HG03342 (cell line): Measurements from ENCODE around the gene ZNF532.
A peak's percentile ranks its signal among the peaks of the same experiment; 100 is the strongest.

ENCODE experiments used
- ATAC-seq: cut with Tn5 transposase; IDR thresholded peaks from one replicate; pipeline ENCODE4 v1.9.1; 2021; ENCODE audit warnings: mild to moderate bottlenecking, moderate library complexity; ENCODE audit not compliant: unreplicated experiment

ZNF532 gene

DNA sequence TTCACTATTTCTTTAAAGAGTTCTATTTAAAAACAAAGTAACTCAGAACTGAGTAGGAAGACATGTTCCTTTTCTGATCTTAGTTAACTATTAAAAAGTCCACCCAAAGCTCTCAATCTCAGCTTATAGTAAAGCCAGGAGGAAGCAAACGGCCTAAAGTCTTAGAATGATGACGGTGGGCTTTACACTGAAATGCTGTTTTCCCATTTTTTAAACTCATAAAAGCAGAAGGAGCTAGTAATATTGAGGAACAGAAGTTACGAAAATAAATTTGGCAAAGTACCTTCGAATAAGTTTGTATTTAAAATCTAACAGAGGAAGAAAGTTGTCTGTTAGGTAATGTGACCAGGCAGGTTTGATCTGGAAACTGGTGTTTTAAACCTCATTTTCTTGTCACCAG, 111.1 kb downstream of the ZNF532 start:
- no peak for ATAC-seq

DNA sequence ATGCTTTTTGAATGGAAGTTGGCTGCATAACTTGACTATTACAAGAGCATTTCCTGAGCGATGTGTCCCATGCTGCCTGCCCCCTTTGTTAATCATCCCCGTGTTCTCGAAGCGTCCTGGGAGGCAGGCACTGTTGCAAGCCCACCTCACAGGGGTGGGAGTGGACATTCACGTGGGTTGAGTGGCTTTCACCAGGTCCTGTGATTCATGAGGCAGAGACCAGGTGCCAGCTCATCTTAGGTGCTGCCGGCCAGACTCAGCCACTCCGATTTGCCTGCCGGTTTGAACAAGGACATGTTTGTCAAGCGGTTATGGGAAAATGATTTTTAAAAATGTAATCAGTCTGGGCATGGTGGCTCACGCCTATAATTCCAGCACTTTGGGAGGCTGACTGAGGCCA, 112.5 kb downstream of the ZNF532 start:
- ATAC-seq = no peak

GRCh38 chr18:58977801-58978200, 113.1 kb downstream of the ZNF532 start:
- no peak for ATAC-seq

DNA sequence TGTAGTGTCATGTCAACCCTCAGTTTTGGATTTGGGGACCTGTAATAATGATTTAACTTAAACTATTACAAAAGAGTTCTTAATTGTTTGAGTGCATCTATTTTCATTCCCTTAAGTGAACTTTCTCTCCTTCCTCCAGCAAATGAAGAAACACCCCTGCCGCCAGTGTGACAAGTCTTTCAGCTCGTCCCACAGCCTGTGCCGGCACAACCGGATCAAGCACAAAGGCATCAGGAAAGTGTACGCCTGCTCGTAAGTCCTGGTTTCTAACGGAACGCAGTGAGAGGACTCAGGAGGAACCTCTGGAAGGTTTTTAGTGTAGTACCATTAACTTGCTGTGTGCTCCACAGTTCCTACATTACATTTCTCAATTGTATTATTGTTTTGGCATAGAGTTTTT, 114.2 kb downstream of the ZNF532 start:
- ATAC-seq = no peak

GRCh38 chr18:58979615-58980014, 114.9 kb downstream of the ZNF532 start:
- ATAC-seq = no peak

DNA sequence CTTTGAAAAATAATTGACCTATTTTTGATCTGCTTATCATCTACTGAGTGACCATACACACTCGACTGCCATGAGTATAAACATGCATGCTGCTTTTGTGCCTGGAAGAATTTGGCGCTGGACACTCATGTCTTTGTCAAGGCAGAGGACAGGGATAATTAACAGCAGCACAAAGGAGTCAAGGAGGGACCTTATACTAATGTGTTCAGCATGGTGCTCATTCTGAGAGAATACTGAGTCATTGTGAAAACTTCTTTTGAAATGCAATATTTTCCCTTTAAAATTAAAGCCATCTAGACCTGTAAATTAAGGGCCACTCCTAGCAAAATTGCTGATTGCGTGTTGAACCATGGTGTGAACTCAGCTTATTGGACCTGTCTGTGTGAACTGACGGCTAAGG, 116.3 kb downstream of the ZNF532 start:
- no peak for ATAC-seq

DNA sequence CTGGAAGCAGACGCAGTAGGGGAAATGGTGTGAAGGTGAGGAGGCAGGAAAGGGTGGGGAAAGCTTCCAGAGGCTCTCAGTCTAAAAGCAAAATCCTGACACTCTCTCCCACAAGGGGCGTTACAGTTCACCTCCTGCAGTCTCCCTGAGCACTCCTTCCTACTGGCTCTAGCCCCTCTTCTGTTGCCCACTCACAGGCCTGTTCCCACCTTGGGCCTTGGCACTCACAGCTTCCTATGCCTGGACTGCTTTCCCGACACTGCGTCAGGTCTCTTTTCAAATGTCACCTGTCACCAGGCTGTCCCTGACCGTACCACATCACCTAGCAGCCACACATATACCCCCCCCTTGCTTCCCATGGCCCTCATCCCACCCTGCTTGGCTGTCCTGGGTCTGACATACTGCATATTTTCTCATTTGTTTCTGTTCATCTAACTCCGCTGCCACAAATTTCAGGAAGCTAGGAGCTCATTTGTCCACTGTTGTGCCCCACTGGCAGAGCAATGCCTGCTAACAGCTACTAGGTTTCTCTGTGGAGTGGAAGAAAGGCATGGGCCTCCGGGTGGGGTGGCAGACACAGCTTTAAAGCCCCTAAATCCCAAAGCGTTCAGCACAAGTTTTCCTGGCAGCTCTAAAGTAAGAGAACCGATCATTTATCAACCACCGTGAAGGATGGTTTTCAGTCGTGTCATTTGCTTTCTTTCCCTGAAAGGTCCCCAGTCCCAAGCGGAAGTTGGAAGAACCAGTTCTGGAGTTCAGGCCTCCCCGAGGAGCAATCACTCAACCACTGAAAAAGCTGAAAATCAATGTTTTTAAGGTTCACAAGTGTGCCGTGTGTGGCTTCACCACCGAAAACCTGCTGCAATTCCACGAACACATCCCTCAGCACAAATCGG, 118.8 kb downstream of the ZNF532 start:
- ATAC-seq = no peak

DNA sequence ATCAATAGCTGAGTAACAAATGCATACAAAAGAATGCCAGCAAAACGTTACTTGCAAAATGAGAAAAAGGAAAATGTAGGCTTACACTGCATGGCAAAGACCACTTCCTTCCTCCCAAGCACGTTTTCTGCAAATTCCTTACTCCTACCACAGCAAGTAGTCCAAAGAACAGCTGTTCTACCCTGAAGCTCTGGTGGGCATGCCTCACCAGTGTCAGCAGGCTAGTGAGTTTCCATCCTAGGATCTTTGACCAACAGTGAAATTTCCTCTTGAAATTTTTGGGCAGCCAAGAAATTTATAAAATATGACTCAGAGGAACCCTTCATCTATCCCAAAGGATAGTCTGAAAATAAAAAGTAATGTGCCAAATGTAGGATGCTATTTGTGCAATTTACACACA, 123.9 kb downstream of the ZNF532 start:
- ATAC-seq = no peak

- ATAC-seq = no peak
Observed at GRCh38 chr18:58989184-58989759, 124.6 kb downstream of the ZNF532 start.

- ATAC-seq = no peak
Observed at GRCh38 chr18:58990720-58991119, 126.0 kb downstream of the ZNF532 start.

DNA sequence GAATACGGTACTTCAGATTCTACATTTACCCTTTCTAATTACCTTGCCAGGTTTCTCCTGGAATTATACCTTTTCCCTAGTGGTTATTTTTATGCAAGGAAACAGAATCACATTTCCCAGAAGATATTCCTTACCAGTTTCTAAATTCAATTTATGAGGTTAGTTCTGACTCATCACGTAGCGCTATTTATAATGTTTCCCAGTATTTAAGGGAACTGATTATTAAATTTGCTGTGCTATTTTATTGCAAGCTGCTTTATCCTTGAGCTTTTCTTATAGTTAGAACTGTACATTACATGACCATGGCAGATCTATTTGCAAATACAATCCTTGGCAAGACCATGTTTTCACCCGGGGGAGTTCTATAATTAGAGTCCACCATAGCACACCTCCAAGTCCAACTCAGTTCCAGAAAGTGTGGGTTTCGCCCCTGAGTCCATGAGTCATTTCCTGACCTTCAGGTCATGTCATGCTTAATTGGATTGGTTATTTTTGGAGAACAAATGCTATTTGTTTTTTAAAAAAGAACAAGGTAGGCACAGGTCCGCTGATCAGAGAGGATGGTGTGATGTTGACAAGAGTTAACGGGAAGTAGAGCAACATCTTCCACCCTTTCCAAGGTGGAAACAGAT, 126.6 kb downstream of the ZNF532 start:
- ATAC-seq = peak; percentile 87

DNA sequence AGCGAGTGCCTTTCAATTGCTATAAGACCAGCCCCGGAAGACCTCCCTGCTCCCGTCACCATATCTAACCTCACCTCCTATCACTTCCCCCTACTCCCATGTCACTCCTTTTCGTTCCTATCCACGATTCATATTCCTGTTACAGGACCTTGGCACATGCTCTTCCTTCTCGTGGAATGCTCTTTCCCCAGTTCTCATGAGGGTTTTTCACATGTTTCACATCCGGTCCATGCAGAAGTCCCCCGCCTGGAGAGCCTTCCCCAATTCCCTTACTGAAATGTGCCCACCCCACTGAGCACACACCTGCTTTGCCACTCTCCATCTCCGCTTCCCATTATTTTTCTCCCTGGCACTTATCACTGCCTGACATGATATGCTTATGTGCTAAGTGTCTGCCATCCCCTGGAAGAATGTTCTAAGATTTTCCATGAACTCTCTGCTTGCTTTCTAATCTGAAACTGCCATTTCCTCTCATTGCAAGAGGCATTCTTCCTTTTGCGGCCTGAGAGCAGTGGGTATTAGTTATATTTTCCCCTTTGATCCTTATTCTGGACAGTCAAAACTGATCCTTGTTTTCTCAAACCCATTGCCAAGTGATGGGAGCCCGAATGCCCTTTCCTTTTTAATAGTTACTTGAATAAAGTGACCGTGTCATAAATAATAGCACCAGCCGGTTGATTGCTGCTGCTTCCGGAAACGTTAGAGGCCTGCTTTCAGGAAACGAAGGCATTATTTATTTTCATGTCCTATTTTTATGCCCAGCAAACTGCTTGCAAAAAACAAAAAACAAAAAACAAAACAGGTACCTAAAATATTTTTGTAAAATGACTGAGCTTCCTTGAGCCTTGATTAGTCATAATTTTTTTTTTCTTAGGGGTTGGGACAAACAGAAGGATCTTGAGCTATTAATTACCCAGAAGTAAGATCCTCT, 127.9 kb downstream of the ZNF532 start:
- ATAC-seq = no peak

DNA sequence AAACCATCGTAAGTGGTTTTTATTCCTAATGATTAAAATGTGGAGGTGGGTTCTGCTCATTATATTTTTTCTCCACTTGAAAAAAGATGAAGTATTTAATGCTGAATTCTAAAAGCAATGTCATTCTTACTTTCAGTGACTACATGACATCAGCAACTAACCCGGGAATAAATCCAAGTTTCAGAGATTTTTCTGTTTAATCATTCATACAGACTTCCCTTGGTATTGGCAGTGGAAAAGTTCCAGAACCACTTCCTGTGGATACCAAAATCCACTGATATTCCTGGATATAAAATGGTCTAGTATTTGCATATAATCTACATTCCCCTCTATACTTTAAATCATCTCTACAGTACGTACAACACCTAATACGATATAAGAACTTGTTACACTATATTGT, 128.6 kb downstream of the ZNF532 start:
- ATAC-seq = no peak

GRCh38 chr18:58995663-58996062, 131.0 kb downstream of the ZNF532 start:
- no peak for ATAC-seq

DNA sequence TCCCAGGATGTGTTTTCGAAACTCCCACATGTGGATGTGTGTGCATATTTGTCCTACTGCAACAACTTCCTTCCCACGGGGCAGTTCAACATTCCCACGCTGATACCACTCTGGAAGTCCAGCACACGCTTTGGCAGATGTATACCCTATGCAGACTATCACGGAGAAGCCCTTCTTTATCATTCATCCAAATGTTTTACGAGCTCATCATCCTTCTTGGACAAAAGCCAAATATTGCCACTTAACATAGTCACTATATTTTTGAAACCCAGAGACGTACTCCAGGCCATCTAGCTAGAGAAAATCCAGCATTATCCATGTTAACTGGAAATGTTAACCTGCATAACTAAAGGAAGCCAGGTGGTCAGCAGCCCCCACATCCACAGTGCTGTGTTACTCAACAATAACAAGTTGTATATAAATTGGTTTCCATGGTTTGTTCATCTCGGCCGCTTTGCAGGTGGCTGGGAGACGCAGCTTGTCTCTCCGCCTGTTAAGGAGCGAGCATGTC, 131.5 kb downstream of the ZNF532 start:
- ATAC-seq = no peak

DNA sequence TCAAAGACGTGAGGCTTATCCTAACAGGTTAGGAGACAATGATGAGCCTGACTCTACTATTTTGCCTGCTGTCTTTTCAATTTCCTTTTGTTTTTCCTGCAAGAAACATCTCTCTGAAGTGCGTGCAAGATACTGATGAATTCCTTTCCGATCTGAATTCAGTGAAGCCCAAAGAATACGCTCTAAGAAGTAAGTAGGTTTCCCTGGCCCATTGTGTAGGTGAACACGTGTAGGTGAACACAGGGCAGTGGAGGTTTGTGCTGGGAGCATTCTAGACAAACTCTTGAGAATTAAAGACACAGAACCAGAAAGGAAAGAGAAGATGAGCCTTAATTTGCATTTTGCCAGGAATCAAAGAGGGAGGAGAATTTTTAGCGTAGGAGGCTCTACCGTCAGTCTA, 132.0 kb downstream of the ZNF532 start:
- ATAC-seq = no peak

DNA sequence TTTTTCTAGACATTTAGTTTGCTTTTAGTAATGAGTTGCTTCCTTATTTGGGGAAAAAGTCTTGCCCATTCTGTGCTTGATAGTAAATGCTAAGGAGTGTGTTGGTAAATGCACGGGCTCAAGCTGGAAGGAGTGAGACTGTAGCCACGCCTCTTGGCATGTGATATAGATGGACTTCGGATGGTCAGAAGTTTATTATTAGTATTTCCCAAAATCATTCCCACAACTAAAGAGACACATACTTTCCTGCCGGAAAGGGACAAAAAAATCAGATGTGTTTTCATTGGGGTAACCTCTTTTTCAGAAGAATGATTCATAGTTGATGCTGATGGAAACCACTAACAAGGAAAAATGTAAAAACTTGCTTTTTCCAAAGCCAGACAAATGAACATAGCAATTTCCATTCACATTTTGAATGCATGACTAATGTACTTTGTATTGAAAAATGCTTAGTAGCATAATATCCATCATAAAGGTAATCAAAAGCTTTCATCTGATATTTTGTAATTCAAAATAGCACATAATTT, 133.2 kb downstream of the ZNF532 start:
- no peak for ATAC-seq

- ATAC-seq = no peak
Observed at GRCh38 chr18:58998401-58999203, 133.9 kb downstream of the ZNF532 start.

DNA sequence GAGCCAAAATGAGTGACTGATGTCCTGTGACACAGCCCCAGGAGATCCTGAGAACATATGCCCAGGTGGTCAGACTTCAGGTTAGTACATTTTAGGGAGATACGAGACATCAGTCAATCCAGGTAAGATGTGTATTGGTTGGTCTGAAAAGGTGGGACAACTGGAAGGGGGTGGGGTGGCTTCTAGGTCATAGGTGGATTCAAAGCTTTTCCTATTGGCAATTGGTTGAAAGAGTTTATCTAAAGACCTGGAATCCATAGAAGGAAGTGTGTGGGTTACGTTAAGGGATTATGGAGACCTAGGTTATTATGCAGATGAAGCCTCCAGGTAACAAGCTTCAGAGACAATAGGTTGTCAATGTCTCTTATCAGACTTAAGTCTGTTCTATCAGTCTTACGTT, 136.5 kb downstream of the ZNF532 start:
- ATAC-seq = no peak

DNA sequence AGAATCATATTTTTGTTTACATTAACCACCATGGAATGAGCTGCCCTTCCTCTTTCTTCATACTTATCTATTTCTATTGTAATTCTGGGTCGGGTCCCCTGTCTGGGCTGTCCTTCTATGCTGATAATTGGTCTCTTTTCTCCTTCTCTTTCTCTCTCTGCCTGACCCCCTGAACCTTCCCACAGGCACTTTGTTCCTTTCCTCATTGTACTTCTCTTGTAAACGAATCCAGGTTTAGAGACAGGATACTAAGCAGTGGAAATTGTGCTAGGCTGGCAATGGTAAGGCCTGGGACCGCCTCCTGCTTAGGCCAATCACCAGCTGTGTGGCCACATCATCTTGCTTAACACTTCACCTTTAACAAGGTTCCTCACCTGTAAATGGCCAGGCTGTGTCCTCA, 137.0 kb downstream of the ZNF532 start:
- ATAC-seq = no peak
